Epithelial cell of esophagus (primary cell): ENCODE data around the gene LUC7L2.
"Not testable (repeated sequence)": the region's sequence is repeated elsewhere in the genome, so short reads cannot be mapped to it uniquely, and the experiment has no call there.

Experiments
- DNase-seq: peaks from one replicate; pipeline ENCODE4 v3.0.0; 2010; ENCODE audit warnings: low read depth
- H3K4me3 ChIP-seq: 2 replicates; pipeline ENCODE4 v1.5.1; 2011; ENCODE audit warnings: mild to moderate bottlenecking, low read length, control low read depth
- TF ChIP-seq, protein P1 (sequence below): IDR thresholded peaks from 2 replicates; pipeline ENCODE4 v1.5.1; 2011; ENCODE audit warnings: low read depth, mild to moderate bottlenecking, low read length, control low read depth, inconsistent platforms; ENCODE audit not compliant: insufficient read depth; ENCODE audit errors: missing control alignments

The LUC7L2 gene

DNA sequence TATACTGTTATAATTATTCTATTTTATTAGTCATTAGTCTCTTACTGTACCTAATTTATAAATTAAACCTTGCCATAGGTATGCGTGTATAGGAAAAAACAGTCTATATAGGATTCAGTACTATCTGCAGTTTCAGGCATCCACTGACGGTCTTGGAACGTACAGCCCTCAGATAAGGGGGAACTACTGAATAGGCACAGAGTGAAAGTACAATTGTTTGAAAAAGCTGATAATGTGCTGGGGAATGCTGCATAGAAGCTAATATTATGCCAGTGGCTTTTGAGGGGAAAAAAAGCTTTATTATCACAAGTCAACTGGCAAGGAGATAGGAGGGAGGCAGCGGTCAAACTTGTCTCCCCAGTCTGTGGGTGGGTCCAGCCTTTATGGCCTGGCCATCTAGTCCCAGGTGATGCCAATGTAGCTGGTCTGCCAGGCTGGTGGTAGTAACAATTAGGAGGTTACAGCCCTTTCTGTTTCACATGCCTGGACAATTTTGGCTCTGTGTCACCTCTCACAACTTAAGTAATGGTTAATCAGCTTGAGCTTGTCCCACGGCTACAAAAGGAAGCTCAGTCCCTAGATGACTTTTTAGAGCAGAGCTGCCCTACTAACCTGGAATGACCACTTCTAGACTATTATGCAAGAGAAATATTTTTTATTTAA is 26.9 kb upstream of the LUC7L2 start:
- DNase-seq = no peak
- TF ChIP-seq, protein P1, sequence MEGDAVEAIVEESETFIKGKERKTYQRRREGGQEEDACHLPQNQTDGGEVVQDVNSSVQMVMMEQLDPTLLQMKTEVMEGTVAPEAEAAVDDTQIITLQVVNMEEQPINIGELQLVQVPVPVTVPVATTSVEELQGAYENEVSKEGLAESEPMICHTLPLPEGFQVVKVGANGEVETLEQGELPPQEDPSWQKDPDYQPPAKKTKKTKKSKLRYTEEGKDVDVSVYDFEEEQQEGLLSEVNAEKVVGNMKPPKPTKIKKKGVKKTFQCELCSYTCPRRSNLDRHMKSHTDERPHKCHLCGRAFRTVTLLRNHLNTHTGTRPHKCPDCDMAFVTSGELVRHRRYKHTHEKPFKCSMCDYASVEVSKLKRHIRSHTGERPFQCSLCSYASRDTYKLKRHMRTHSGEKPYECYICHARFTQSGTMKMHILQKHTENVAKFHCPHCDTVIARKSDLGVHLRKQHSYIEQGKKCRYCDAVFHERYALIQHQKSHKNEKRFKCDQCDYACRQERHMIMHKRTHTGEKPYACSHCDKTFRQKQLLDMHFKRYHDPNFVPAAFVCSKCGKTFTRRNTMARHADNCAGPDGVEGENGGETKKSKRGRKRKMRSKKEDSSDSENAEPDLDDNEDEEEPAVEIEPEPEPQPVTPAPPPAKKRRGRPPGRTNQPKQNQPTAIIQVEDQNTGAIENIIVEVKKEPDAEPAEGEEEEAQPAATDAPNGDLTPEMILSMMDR = no peak
- H3K4me3 ChIP-seq = no peak overlapping the region

GRCh38 chr7:139333443-139333842 is 26.3 kb upstream of the LUC7L2 start:
- H3K4me3 ChIP-seq, DNase-seq: not testable (repeated sequence)

GRCh38 chr7:139334399-139335150 is 25.1 kb upstream of the LUC7L2 start:
- H3K4me3 ChIP-seq = no peak overlapping the region
- DNase-seq = no peak
- TF ChIP-seq, protein P1 = no peak

- TF ChIP-seq, protein P1 = no peak
- H3K4me3 ChIP-seq = no peak overlapping the region
- no peak for DNase-seq
Observed at GRCh38 chr7:139339025-139339424, 20.7 kb upstream of the LUC7L2 start.

GRCh38 chr7:139339698-139340036 is 20.0 kb upstream of the LUC7L2 start:
- peak overlapping the region; percentile 80 for H3K4me3 ChIP-seq
- TF ChIP-seq, protein P1 = no peak
- DNase-seq = no peak

- DNase-seq = peak; percentile 99
- H3K4me3 ChIP-seq = peak overlapping the region; percentile 80
- TF ChIP-seq, protein P1 = peak; percentile 64
Observed at GRCh38 chr7:139340037-139340807, 19.5 kb upstream of the LUC7L2 start.

- TF ChIP-seq, protein P1 = no peak
- peak overlapping the region; percentile 80 for H3K4me3 ChIP-seq
- DNase-seq = no peak
Observed at GRCh38 chr7:139340808-139341057, 19.0 kb upstream of the LUC7L2 start.
